ENCODE data around the gene BLOC1S3.
"Not testable (repeated sequence)": the region's sequence is repeated elsewhere in the genome, so short reads cannot be mapped to it uniquely, and the experiment has no call there.

Gene BLOC1S3

GRCh38 chr19:45186509-45187334, 8.1 kb downstream of the BLOC1S3 start:
- DNase-seq = no peak

GRCh38 chr19:45187421-45188100, 9.0 kb downstream of the BLOC1S3 start:
- DNase-seq = peak in 2 of 5 experiments; percentile 31 to 59

GRCh38 chr19:45189971-45190370, 11.4 kb downstream of the BLOC1S3 start:
- DNase-seq = no peak

GRCh38 chr19:45191375-45191774, 12.8 kb downstream of the BLOC1S3 start:
- DNase-seq = no peak

- DNase-seq = no peak
These were observed 17.2 kb downstream of the BLOC1S3 start for GRCh38 chr19:45195764-45196163.

GRCh38 chr19:45200568-45200967, 22.0 kb downstream of the BLOC1S3 start:
- no peak for DNase-seq

- no peak for DNase-seq
These were observed 24.1 kb downstream of the BLOC1S3 start for GRCh38 chr19:45202637-45203036.

- no peak for DNase-seq
These were observed 27.2 kb downstream of the BLOC1S3 start for GRCh38 chr19:45205810-45206209.

GRCh38 chr19:45206328-45206727, 27.7 kb downstream of the BLOC1S3 start:
- no peak for DNase-seq

- DNase-seq = no peak
These were observed 33.3 kb downstream of the BLOC1S3 start for GRCh38 chr19:45211751-45212381.

- no peak for DNase-seq
These were observed 34.4 kb downstream of the BLOC1S3 start for GRCh38 chr19:45213031-45213430.

- no peak for DNase-seq
These were observed 37.0 kb downstream of the BLOC1S3 start for GRCh38 chr19:45215391-45216191.

GRCh38 chr19:45216667-45217066, 38.1 kb downstream of the BLOC1S3 start:
- DNase-seq = no peak

- no peak for DNase-seq
These were observed 38.8 kb downstream of the BLOC1S3 start for GRCh38 chr19:45217193-45217956.

- DNase-seq = no peak
These were observed 39.4 kb downstream of the BLOC1S3 start for GRCh38 chr19:45217957-45218334.

- DNase-seq = no peak
These were observed 39.8 kb downstream of the BLOC1S3 start for GRCh38 chr19:45218426-45218825.

GRCh38 chr19:45218911-45219743, 40.5 kb downstream of the BLOC1S3 start:
- no peak for DNase-seq

GRCh38 chr19:45222724-45223123, 44.1 kb downstream of the BLOC1S3 start:
- no peak for DNase-seq

GRCh38 chr19:45223879-45224278, 45.3 kb downstream of the BLOC1S3 start:
- DNase-seq = no peak

- no peak for DNase-seq
These were observed 46.1 kb downstream of the BLOC1S3 start for GRCh38 chr19:45224645-45225044.

- not testable (repeated sequence) for DNase-seq
These were observed 50.5 kb downstream of the BLOC1S3 start for GRCh38 chr19:45229056-45229455.

Measured in T-helper 2 cell (primary cell).